NCI-H1694 treated with DMSO at 0.1 percent for 48 hours (cell line): Measurements from ENCODE around the gene BCAS1.

Source experiments
- DNase-seq: peaks from one replicate; lab custom pipeline; 2025; lab: John Stamatoyannopoulos, UW

BCAS1 gene, protein sequence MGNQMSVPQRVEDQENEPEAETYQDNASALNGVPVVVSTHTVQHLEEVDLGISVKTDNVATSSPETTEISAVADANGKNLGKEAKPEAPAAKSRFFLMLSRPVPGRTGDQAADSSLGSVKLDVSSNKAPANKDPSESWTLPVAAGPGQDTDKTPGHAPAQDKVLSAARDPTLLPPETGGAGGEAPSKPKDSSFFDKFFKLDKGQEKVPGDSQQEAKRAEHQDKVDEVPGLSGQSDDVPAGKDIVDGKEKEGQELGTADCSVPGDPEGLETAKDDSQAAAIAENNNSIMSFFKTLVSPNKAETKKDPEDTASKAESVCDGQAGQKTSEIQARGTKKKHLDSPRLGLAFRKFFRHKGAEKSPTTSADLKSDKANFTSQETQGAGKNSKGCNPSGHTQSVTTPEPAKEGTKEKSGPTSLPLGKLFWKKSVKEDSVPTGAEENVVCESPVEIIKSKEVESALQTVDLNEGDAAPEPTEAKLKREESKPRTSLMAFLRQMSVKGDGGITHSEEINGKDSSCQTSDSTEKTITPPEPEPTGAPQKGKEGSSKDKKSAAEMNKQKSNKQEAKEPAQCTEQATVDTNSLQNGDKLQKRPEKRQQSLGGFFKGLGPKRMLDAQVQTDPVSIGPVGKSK

DNA sequence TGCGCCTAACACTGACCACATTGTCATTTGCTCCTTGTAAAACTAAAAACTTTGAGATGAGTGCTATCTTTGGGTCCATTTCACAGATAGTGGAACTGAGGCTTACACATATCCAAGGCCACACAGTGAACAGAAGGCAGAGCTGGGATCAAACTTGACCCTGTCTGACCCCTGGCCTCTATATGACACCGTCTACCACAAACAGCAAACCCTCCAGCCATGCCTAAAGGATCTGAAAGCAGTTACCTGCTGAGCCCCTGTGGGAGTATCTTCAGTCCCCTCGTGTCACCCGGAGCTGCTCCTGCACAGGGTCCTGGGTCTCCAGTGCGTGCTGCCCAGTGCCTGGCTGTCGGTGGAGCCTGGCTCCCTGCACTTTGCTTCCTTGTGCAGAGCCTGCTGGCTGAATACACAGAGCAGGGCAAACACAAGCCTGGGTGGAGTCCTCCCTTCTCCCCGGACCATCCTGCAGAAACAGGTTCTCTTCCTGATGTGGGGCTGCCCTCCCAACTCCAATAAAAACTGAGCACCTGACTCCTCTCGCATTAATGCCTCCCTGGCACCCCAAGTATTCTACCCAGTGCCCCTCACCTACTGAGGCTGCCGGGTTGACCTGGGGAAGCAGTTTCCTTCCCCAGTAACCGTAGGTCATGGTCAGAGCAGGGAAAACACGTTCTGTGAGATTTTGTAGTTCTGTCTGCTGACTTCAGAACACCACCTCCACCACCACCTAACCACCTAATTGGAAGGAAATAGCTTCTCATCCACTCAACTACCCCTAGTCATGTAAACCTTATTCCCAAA, at the start of gene BCAS1:
Gene BCAS1, minus strand, starts transcription at position 408 of the 801 bp plus-strand sequence. CDS start 11,876 bp downstream, outside the sequence.
- no peak for DNase-seq

DNA sequence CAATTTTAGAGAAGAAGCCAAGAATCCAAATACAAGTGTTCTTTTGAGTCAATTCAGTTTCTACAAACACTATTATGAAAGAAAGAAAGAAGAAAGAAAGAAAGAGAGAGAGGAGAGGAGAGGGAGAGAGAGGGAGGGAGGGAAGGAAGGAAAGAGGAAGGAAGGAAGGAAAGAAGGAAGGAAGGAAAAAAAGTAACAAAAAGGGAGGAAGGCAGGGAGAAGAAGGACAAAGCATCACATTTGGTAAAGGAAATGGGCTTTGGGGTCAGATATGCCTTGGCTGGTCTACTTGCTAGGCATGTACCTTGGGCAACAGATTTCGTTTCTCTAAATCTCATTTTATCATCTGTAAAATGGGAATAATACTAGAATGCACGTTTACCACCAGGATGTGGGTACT, 49.4 kb upstream of the BCAS1 start:
- no peak for DNase-seq

DNA sequence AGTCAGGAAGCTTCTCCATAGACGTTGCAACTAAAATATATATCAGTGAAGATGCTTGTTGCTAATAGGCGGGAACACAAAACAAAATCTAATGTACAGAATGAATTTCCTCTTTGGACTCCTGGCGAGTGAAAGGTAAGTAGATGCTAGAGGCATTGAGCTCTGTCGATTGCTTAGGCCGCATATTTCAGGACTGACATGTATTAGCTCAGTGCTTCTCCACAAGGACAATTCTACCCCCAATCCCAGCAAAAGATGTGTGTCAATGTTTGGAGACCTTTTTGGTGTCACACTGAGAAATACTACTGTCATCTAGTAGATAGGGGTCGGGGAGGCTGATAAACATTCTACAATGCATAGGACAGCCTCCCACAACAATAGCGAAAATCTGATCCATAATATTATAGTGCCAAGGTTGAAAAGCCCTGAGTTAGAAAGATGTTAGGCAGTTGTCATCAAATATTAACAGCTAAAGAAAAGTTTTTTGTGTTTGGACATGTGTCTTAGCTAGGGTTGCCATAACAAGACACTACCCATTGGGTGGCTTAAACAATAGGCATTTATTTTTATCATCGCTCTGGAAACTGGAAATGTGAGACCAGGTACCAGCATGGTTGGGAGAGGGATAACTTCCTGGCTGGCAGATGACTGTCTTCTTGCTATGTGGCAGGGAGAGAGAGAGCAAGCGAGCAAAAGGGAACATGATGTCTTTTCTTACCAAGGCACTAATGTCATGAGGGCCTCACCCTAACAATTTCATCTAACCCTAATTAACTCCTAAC, 48.0 kb upstream of the BCAS1 start:
- no peak for DNase-seq

DNA sequence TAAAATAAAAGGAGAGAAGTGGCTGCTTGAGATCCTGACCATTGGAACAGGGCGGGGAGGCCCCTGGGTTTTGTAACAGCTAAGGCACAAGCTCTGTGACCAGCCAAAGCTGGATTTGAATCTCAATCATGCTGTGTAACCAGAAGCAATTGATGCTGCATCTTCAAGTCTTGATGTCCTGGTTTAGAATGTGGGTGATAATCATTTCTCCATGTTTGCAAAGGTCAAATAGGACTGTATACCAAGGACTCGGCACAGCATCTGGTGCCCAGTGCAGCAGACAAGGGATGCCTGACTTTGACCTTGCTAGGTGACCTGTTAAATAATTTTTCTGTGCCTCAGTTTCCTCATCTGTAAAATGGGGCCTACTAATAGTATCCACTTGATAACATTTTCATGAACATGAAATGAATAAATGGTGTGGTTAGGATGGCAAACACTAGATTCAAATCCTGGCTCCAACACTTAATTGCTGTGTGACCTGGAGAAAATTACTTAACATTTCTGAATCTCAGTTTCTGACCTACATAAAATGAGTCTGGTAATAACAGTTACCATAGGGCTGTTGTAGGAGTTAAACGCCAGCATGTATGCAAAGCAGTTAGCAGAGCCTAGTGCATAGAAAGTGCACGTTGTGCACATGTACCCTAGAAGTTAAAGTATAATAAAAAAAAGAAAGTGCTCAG, 46.3 kb upstream of the BCAS1 start:
- DNase-seq, result no peak

DNA sequence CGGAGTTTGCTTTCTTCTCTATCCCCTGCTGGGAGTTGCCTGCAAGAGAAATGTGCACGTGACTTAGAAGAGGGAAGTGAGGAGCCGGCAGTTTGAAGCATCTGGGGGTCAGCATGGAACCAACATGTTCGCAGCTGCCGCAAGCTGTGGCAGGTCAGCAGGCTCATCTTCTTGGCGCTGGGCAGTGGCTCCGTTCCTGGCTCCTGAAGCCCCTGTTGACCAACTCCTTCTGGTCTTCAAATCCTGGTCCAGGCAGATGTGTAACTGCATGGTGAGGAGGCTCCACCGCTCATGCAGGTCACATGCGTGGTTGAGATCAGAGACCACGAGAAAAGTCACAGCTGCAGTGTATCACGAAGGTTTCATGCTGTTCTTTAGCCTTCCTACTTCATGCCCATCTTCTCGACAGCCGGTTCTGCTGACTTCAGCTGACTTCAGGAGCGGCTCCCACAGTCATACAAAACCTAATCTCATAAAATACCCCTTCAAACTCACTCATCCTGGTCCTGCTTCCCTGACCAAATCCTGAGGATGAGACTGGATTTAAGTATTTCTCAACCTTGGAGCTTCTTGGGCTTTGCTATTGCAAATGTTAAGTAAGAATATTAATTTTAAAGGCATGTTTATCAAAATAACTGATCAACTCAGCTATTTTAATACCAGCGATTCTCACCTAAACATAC, 44.9 kb upstream of the BCAS1 start:
- no peak for DNase-seq

DNA sequence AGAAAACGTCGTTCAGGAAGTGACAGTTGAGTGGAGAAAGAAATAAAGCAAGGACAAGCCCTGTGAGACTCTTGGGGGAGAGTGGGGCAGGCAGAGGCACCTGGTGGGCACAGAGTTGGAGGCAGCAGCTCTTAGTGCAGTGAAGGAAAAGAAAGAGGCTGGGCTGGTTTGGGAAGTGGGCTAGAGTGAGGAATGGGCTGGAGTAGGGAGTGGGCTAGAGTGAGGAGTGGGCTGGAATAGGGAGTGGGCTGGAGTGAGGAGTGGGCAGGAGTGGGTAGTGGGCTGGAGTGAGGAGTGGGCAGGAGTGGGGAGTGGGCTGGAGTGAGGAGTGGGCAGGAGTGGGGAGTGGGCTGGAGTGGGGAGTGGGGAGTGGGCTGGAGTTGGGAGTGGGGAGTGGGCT, 43.7 kb upstream of the BCAS1 start:
- DNase-seq, result no peak

DNA sequence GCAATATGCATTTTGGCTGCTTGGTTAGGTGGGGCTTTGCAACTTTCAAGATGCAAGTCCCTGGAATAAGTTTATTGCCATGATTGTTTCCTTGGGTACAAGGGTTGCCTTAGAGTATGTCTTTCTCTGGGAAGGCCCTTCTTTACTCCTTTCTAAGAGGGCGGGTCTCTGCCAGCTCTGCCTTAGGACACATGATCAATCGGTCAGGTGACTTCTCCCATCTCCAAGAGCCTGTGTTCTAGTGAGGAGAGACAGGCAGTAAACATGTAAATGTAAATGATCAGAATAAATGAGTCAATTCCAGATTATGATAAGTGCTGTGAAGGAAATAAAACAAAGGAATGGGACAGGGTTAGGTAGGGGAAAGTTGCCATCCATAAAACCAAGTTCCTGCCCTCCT, 43.2 kb upstream of the BCAS1 start:
- no peak for DNase-seq

DNA sequence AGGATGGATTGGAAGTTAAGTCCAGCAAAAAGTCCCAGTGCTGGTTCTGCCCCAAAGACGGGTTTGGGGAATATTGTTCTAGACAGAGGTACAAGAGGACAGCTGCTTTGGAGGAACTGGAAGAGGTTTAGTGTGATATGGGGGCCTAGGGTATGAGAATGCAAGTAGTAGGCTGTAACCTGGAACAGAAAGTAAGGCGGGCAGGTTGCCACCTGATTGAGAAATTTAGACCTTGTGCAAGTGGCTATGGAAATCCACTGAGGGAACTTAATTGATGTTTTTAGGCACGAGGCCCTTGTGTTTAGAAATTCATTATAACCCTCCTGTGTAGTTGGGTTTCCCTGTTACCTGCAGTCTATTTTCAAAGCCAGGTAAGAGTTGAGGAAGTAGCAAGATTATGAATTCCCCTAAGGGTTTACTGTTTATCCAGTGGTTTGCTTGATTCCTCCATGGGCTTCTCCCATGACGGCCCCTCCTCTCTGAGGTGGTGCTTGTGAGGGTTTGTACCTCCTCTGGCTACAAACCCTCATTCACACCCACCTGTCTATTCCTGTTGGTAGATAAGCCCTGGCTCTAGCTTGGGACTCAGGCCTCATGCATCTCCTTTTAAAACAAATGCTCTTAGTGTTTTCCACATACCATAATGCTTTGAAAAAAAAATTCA, 42.0 kb upstream of the BCAS1 start:
- DNase-seq, result no peak

DNA sequence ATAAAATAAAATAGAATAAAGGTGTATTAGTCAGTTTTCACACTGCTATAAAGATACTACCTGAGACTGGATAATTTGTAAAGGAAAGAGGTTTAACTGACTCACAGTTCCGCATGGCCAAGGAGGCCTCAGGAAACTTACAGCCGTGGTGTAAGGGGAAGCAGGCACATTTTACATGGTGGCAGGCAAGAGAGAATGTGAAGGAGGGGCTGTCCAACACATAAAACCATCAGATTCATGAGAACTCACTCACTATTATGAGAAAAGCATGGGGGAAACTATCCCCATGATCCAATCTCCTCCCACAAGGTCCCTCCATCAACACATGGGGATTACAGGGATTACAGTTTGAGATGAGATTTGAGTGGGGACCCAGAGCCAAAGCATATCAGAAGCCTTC, 41.1 kb upstream of the BCAS1 start:
- DNase-seq, result no peak

DNA sequence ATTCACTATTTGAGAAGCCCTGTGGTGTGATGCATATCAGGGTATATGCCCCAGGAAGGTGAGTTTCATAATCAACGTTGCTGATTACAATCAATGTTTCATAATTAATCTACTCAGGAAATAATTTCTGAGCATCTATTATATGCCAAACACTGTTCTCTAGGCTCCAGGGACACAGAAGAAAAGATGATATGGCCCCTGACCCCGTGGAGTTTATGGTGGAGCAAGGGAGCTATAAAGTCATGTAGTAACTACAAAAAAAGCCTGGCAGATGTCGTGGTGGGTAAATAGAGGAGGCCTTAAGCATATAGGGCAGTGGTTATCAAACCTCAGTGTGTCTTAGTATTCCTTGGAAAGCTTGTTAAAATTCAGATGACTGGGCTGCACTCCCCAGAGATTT, 40.1 kb upstream of the BCAS1 start:
- no peak for DNase-seq

DNA sequence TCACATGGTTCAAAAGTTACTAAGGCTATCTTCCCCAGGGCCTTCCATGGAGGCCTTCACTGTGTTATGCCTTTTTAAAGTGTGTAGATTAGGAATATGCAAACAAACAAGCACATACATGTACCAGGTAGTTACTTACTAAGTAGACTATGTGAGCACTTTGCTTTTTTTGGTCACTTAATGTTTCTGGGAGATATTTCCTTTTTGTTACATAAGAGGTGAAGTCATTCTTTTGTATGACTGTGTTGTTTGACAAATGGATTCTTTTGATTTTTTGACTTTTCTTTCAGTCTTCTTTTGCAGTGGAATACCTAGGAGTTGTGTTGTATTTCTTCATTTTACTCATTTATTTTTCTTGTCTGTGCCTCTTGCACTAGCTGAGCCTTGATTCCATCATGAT, 39.6 kb upstream of the BCAS1 start:
- DNase-seq, result no peak

DNA sequence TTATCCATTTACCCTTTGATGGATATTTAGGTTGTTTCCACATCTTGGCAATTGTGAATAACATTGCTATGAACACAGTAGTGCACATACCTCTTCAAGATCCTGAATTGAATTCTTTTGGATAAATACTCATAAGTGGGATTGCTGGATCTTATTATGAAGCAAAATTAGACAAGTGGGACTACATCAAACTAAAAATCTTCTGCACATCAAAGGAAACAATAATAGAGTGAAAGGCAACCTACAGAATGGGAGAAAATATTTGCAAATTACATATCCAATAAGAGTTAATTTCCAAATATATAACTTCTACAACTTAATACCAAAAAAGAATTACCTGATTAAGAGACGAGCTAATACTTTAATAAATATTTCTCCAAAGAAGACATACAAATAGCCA, 38.4 kb upstream of the BCAS1 start:
- no peak for DNase-seq

DNA sequence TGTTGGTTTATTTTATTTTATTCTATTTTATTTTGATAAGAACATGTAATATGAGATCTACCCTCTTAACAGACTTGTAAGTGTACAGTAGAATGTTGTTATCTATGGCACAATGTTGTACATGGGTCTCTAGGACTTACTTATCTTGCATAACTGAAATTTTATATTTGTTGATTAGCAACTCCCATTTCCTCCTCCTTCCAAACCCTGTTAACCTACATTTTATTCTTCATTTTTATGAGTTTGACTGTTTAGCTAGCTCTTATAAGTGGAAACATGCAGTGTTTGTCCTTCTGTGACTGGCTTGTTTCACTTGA, 37.9 kb upstream of the BCAS1 start:
- DNase-seq, result no peak

DNA sequence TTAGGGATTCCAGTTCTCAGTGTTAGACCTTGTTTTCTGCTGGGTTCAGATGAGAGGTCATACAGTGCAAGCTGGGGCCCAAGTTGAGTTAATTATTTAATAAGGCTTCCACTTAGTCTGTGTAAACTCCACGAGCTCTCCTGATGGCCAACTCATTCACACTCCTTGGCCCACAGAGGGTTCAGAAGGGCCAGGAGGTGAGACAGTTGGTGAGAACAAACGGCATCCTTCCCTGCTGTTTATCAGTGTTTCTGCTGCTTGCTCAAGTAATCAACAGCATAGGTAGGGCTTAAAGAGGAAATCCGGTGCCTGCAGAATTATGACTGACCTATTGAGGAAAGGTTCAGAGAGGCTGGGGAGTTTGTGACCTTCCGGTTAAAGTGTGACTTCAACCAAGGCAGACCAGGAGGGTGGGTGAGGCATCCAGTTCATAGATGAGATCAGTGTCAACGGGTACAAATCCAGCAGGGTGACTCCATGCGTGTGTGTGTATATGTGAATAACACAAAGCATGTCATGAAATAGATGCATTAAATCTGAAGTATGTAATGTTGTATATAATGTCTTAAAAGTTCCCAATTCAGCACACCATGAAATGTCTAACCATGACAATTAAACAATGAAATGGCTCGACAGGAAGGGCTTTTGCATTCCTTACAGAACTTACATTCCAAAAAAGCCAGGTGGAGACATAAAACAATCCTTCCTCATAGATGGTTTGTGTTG, 37.4 kb upstream of the BCAS1 start:
- no peak for DNase-seq

DNA sequence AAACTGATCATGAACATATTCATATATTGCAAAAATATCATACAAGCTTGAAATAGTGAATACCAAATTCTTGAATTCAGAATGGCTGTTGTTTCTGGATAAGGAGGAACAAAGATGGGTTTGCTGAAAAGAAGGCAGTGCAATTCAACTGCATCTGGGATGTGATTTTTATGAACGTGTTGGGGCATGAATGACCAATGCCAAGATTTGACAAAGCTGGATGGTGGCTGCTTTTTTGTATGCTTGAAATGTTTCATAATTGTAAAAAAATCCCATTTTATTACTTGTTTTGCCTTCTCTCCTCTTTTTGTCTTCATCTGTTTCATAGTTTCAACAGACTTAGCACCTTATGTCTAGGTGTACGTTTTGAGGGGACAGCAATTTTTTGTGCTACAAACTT, 36.8 kb upstream of the BCAS1 start:
- no peak for DNase-seq

DNA sequence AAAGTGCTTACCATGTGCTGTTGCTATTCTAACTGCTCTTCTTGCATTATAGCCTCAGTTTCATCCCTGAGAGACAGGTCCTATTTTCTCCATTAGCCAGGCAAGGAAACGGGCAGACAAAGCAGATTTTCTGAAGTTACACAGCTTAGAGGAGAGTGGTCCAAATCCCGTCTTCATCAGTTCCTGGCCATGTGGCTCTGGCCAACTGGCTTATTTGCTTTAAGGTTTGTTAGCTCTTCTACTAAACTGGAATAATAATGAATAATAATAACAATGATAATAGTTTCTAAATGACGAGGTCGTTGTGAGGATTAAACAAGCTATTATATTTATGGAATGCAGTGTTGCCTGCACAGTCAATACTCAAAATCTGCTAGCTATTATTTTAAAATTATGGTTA, 35.8 kb upstream of the BCAS1 start:
- no peak for DNase-seq

DNA sequence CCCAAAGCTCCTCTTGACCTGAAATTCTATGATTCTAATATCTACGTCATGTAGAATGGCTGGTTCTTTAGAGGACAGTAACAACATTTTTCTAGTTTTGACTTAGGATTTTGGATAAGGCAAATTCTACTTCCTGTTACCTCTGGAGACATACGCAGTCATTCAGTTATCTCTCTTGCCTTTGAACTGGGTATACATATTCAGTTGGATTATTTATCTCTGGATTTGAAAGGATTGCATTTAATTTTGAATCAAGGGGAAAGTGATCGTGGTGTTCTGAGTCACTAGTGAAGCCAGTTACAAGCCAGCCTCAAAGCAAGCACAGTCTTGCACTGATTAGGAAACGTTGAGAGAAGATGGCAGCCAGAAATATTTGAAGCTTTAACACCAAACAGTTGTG, 35.3 kb upstream of the BCAS1 start:
- DNase-seq, result no peak

DNA sequence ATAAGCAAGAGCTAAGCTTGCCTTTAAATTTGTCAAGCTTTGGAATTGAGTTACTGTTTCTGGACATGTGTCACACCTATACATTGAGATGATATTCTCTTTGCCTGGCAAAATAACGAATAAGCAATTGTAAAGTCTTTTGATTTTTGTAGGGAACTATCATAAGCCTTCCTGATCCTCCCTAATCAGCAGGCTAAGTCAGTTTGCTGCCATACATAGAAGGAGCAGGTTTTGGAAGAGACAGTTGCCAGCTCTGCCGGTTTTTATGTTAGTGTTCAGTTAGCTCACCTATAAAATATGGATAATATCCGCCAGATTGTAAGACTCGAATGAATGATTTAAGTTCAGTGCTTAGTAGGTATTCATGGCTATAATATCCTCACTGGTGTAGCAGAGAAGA, 34.4 kb upstream of the BCAS1 start:
- no peak for DNase-seq

DNA sequence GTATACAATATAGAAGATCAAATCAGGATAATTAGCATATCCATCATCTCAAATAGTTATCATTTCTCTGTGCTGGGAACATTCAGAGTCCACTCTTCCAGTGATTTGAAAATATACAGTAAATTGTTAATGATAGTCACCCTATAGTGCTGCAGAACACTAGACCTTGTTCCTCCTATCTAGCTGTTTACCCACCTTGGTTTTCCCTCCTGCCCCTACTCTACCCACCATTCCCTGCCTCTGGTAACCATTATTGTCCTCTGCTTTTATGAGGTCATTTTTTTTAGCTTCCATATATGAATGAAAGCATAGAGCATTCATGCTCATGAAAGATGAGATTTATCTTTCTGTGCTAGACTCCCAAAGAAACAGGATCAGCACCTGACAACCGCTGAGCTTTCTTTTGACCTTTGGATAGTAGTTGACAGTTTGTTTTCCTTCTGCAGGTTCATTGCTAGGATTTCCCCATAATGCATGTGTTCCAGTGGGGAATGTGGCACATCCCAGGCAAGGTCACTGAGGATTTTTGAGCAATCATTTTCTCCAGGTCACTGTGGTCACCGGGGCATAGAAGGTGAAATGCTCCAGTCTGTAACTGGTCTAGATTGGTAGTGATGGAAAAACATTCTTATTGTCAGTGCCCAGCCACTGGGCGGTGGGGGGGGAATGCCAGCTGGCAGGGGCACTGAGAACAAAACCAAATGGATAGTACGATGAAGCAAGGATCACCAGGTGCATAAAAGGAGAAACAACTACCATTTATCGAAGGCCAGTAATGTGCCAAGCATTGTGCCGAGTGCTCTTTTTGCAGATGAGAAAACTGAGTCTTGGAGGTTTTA, 33.6 kb upstream of the BCAS1 start:
- DNase-seq, result no peak
